NCI-H1105 treated with DMSO at 0.1 percent for 48 hours (cell line): Measurements from ENCODE around the gene MAP1S.
A peak's percentile ranks its signal among the peaks of the same experiment; 100 is the strongest.

ENCODE experiments used
- DNase-seq: peaks from one replicate; lab custom pipeline; 2025; lab: John Stamatoyannopoulos, UW

MAP1S gene

DNA sequence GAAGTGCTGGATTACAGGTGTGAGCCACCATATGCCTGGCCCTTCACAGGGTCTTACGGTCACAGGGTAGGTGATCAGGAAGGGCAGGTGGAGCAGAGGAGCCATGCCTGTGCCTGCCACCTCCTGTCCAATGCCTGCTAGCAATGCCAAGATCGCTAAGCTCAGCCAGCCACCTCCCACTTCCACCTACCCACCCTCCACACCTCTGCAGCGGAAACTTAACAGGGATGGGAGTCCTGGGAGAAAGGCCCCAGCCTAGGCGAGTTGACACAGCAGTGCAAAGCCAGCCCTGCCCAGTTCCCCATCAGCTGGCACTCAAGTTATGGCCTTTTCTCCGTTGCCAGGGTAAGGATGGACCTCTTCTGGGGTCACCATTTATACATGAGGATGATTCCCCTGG is 16.1 kb downstream of the MAP1S start:
- DNase-seq, result no peak

- no peak for DNase-seq
Observed at GRCh38 chr19:17737690-17738153, 18.4 kb downstream of the MAP1S start.

DNA sequence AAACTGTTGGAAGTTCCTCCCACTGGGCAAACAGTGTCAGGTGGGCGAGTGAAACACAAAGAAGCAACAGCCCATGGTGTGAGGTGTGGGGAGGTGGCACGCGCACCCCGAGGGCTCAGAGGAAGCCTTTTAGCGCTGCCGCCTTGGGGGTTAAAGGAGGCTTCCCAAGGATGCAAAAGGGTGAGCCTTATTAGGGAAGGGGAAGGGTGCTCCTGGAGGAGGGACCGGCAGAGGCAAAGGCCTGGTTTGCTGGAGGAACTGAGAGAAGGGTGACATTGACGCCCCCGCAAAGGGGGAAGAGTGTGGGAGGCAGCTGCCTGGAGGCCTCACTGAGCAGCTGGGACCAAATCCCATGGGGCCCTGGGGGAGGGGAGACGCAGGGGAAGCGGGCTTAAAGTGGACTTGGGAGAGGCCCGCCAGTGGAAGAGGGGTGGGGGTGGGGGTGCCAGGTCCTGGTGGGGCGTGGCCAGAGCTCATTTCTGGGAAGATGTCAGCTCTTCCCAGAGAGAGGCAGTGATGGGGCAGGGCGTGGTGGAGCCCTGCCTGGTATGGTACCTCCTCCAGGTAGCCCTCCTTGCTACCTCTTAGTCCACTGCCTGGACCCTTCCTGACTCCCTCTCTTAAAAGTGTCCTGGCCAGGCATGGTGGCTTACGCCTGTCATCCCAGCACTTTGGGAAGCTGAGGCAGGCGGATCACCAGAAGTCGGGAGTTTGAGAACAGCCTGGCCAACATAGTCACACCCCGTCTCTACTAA is 20.0 kb downstream of the MAP1S start:
- DNase-seq, result no peak

DNA sequence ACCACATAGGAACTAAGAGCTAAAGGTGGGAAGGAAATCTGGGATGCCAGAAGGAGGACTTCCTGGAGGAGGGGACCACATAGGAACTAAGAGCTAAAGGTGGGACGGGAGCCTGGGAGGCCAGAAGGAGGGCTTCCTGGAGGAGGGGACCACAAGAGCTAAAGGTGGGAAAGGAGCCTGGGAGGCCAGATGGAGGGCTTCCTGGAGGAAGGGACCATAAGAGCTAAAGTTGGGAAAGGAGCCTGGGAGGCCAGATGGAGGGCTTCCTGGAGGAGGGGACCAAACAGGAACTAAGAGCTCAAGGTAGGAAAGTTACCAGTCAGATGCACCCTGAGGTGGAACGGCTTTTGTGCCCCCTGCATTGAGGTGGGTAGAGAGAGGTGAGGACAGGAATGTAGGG is 22.2 kb downstream of the MAP1S start:
- DNase-seq, result no peak

- DNase-seq, result no peak
Observed at GRCh38 chr19:17743874-17744580, 24.7 kb downstream of the MAP1S start.

- peak; percentile 89 for DNase-seq
Observed at GRCh38 chr19:17747205-17748098, 28.2 kb downstream of the MAP1S start.

DNA sequence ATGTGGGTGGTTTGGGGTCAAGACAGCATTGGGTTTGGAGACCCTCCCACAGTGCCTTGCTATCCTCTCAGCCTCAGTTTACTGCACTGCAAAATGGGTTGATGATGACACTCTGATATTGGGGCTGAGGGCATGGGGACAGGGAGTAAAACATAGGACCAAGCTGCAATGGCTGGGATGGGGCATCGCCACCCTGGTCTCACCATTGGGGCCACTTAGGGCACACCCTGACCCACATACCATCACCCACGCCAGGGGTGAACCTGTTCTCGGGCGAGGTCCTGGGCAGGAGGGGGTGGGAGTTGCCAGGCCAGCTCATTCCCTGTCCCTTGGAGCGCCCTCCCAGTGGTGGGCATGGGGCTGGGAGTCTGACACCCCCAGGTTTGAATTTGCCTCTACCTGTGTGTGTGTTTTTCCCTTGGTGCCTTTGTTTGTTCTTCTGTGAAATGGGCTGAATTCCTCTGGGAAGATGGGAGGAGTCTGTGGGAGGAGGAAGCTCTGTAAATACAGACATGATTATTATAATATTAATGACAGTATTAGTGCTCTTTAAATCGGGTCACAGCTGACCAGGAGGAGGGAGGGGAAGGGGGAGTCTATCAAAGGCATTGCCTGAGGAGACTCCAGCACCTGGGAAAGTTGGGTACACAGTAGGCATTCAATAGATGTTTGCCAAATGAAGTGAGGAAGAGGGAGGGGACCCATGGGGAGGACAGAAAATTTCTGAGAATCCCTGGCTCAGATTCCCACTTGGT is 29.8 kb downstream of the MAP1S start:
- DNase-seq, result no peak

GRCh38 chr19:17749912-17750317 is 30.6 kb downstream of the MAP1S start:
- DNase-seq, result no peak

DNA sequence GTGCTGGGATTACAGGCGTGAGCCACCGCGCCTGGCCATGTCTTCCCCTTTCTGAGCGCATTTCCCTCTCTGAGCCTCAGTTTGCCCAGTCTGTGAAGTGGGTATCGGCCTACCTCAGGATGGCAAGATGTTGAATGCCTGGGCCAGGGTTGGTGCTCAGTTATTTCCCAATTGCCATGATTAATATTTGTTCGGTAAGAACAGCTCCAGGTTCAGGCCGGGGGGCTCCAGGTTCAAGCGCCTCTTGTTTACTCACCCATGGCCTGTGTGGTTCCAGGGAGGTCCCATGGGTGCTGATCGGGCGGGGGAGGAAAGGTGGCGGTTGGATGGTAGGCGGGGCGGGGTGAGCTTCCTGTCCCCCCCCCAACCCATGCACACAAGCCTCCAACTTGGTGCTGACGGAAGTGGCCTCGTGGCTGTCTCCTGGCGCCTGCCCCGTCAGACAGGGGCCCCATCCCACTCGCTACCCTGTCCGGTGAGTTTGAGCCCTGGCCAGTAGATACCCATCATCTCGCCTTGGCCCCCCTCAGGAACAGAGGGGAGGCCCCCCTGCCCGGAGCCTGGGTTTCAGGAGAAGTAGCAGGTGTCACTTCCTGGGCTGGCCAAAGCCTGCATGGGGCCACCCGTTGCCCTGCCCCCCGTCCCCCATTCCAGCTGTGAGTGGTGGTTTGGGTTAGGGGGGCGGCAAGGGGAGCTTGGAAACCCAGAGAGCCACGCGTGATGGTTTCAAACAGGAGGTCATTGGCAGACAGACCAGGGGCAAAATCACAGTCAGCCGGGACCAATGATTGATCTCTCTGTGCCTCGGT is 32.0 kb downstream of the MAP1S start, which contains the start of gene FCHO1:
FCHO1 (plus strand) TSS at position 375 of the 809 bp plus-strand sequence. CDS start 3,688 bp downstream, outside the sequence.
- no peak for DNase-seq

- DNase-seq, result no peak
Observed at GRCh38 chr19:17751912-17752273, 32.6 kb downstream of the MAP1S start.

GRCh38 chr19:17752865-17753639 is 33.8 kb downstream of the MAP1S start:
- DNase-seq, result no peak

GRCh38 chr19:17753976-17754375 is 34.7 kb downstream of the MAP1S start:
- no peak for DNase-seq

GRCh38 chr19:17754634-17755442 is 35.6 kb downstream of the MAP1S start:
- DNase-seq, result no peak

GRCh38 chr19:17755443-17755890 is 36.2 kb downstream of the MAP1S start:
- DNase-seq, result no peak

GRCh38 chr19:17755977-17756670 is 36.8 kb downstream of the MAP1S start:
- DNase-seq, result peak; percentile 80

DNA sequence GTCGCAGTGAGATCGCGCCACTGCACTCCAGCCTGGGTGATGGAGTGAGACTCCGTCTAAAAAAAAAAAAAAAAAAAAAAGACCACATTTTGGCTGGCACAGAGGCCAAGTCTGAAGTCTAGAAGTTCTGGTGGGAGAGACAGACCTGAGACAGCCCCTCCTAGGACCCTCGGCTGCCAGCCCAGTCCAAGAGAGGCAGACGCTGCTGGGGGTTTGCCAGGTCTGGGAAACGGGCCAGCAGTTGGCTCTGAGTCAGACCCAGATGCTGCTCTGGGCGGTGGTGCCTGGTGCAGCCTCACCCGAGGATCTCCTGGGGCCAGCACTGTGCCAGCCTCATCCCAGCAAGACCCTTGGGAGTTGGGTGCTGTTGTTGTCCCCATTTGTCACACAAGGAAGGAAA is 37.8 kb downstream of the MAP1S start:
- peak; percentile 82 for DNase-seq

GRCh38 chr19:17758515-17758914 is 39.2 kb downstream of the MAP1S start:
- DNase-seq, result no peak

- DNase-seq, result no peak
Observed at GRCh38 chr19:17761148-17761547, 41.9 kb downstream of the MAP1S start.
